KMS-11 (cell line): ENCODE measurements around the gene SP140L.
A peak's percentile ranks its signal among the peaks of the same experiment; 100 is the strongest.

Source experiments
- H2AFZ ChIP-seq: fragments of 200-600 bp; sonication (generic); 2 replicates; pipeline ENCODE4 v1.6.1; 2016; ENCODE audit warnings: antibody characterized with exemption, mixed run types, low read depth
- H3K27ac ChIP-seq: fragments of 200-600 bp; sonication (generic); 2 replicates; pipeline ENCODE4 v1.6.1; 2016; ENCODE audit warnings: mild to moderate bottlenecking, mixed run types
- H3K27me3 ChIP-seq: fragments of 200-600 bp; sonication (generic); 2 replicates; pipeline ENCODE4 v1.6.1; 2017; ENCODE audit warnings: mild to moderate bottlenecking, low read depth, mixed run types, moderate library complexity; ENCODE audit not compliant: insufficient read depth
- H3K36me3 ChIP-seq: fragments of 200-600 bp; sonication (generic); 2 replicates; pipeline ENCODE4 v1.6.1; 2017; ENCODE audit warnings: mild to moderate bottlenecking, mixed run types; ENCODE audit not compliant: insufficient read depth
- H3K4me1 ChIP-seq: fragments of 200-600 bp; sonication (generic); 2 replicates; pipeline ENCODE4 v1.6.1; 2016; ENCODE audit warnings: mild to moderate bottlenecking, low read depth, mixed run types; ENCODE audit not compliant: poor library complexity, severe bottlenecking
- H3K4me2 ChIP-seq: fragments of 200-600 bp; sonication (generic); 2 replicates; pipeline ENCODE4 v1.7.0; 2016; ENCODE audit warnings: mild to moderate bottlenecking, mixed run types
- H3K4me3 ChIP-seq: fragments of 200-600 bp; sonication (generic); IDR thresholded peaks from 2 replicates; pipeline ENCODE4 v1.6.1; 2017; ENCODE audit warnings: low read depth, low read length, mixed read lengths; ENCODE audit not compliant: insufficient read depth
- H3K79me2 ChIP-seq: fragments of 200-600 bp; sonication (generic); 2 replicates; pipeline ENCODE4 v1.6.1; 2016; ENCODE audit warnings: low read depth, mixed run types; ENCODE audit not compliant: insufficient read depth
- H3K9ac ChIP-seq: fragments of 200-600 bp; sonication (generic); 2 replicates; pipeline ENCODE4 v1.6.1; 2016; ENCODE audit warnings: mild to moderate bottlenecking, mixed run types
- H4K20me1 ChIP-seq: fragments of 200-600 bp; sonication (generic); 2 replicates; pipeline ENCODE4 v1.6.1; 2016; ENCODE audit warnings: mild to moderate bottlenecking, mixed run types; ENCODE audit not compliant: insufficient read depth
- CTCF ChIP-seq: fragments of 200-600 bp; sonication (generic); conservative IDR thresholded peaks from 2 replicates; pipeline ENCODE4 v1.6.1; 2017; ENCODE audit warnings: low read depth, mild to moderate bottlenecking, antibody characterized with exemption, low read length, moderate library complexity, mixed read lengths

SP140L gene

GRCh38 chr2:230346465-230346864 is 19.5 kb downstream of the SP140L start:
- Histone ChIP-seq H3K27ac (no peak overlapping the region), H3K79me2 (peaks cover 26% of the 10 kb centered on the region), H3K4me2 (no peak overlapping the region), H3K4me3 (no peak overlapping the region), H3K27me3 (no peaks in the 10 kb centered on the region), H3K36me3 (no peaks in the 10 kb centered on the region), H3K9ac (no peak overlapping the region), H2AFZ (no peak overlapping the region), H4K20me1 (no peaks in the 10 kb centered on the region), H3K4me1 (peaks cover 69% of the 10 kb centered on the region)
- TF ChIP-seq CTCF, result no peak

GRCh38 chr2:230346921-230347533 is 20.0 kb downstream of the SP140L start:
- Histone ChIP-seq H4K20me1 (no peaks in the 10 kb centered on the region), H3K79me2 (peaks cover 26% of the 10 kb centered on the region), H3K27me3 (no peaks in the 10 kb centered on the region), H3K27ac (peak overlapping the region; percentile 83), H2AFZ (peak overlapping the region; percentile 3; the same call in 1 of the 2 replicates), H3K4me2 (peak overlapping the region; percentile 88), H3K9ac (no peak overlapping the region; the same call in 1 of the 2 replicates), H3K4me3 (no peak overlapping the region), H3K36me3 (no peaks in the 10 kb centered on the region), H3K4me1 (peaks cover 69% of the 10 kb centered on the region)
- TF ChIP-seq CTCF, result no peak

GRCh38 chr2:230347659-230348305 is 20.8 kb downstream of the SP140L start:
- H3K27me3 ChIP-seq, result no peaks in the 10 kb centered on the region
- H3K4me1 ChIP-seq, result peaks cover 69% of the 10 kb centered on the region
- H4K20me1 ChIP-seq, result no peaks in the 10 kb centered on the region
- H3K4me3 ChIP-seq, result peak overlapping the region; percentile 31
- peak overlapping the region; percentile 40; the same call in 1 of the 2 replicates for H3K9ac ChIP-seq
- TF ChIP-seq CTCF, result no peak
- peak overlapping the region; percentile 83 for H3K27ac ChIP-seq
- H2AFZ ChIP-seq, result peak overlapping the region; percentile 3; the same call in 1 of the 2 replicates
- H3K79me2 ChIP-seq, result peaks cover 26% of the 10 kb centered on the region
- no peaks in the 10 kb centered on the region for H3K36me3 ChIP-seq
- peak overlapping the region; percentile 88 for H3K4me2 ChIP-seq

GRCh38 chr2:230348787-230349186 is 21.8 kb downstream of the SP140L start:
- peaks cover 23% of the 10 kb centered on the region for H3K79me2 ChIP-seq
- H3K4me2 ChIP-seq, result peak overlapping the region; percentile 88
- no peak for TF ChIP-seq CTCF
- H4K20me1 ChIP-seq, result no peaks in the 10 kb centered on the region
- no peaks in the 10 kb centered on the region for H3K36me3 ChIP-seq
- peak overlapping the region; percentile 20; the same call in 1 of the 2 replicates for H3K9ac ChIP-seq
- peaks cover 69% of the 10 kb centered on the region for H3K4me1 ChIP-seq
- H3K4me3 ChIP-seq, result no peak overlapping the region
- no peaks in the 10 kb centered on the region for H3K27me3 ChIP-seq
- peak overlapping the region; percentile 83 for H3K27ac ChIP-seq
- no peak overlapping the region for H2AFZ ChIP-seq
